ENCODE measurements around the gene ADCY6.

GRCh38 chr12:48767521-48767920 is 21.4 kb downstream of the ADCY6 start:
- TF ChIP-seq CTCF (conservative IDR thresholded peaks at IDR 0.05; ENCODE audit: low read depth, low read length), result no peak
- TF ChIP-seq EZH2 (IDR thresholded peaks at IDR 0.05; ENCODE audit: low read length, unreplicated experiment), result no peak
- TF ChIP-seq EZH2phosphoT487 (IDR thresholded peaks at IDR 0.05; ENCODE audit: borderline replicate concordance, low read length), result no peak
